ENCODE measurements around the gene CNTNAP2.

CNTNAP2 gene

GRCh38 chr7:147265528-147265927, 1148.9 kb downstream of the CNTNAP2 start:
- Histone ChIP-seq H3K4me3 (ENCODE audit: insufficient read depth, low read length, poor library complexity, severe bottlenecking) (no peak overlapping the region), H4K20me1 (ENCODE audit: low read depth, low read length) (no peaks in the 10 kb centered on the region), H3K36me3 (ENCODE audit: low read length) (no peaks in the 10 kb centered on the region), H3K4me2 (ENCODE audit: low read depth, low read length, poor library complexity, severe bottlenecking) (no peak overlapping the region), H3K9ac (ENCODE audit: low read length) (no peak overlapping the region), H2AFZ (ENCODE audit: low read depth, low read length, severe bottlenecking) (no peak overlapping the region), H3K9me2 (replicated peaks; ENCODE audit: insufficient read depth, low read length) (no peaks in the 10 kb centered on the region), H3F3A (ENCODE audit: insufficient read depth) (no peaks in the 10 kb centered on the region), H3K27ac (ENCODE audit: low read depth, low read length) (no peak overlapping the region), H3K9me3 (ENCODE audit: insufficient read depth, low read length) (no peaks in the 10 kb centered on the region), H3K79me2 (ENCODE audit: insufficient read depth, low read length) (no peaks in the 10 kb centered on the region), H3K27me3 (ENCODE audit: low read length) (no peaks in the 10 kb centered on the region)
- no peak for TF ChIP-seq EZH2phosphoT487 (conservative IDR thresholded peaks at IDR 0.05; ENCODE audit: low read length)
- TF ChIP-seq CTCF (IDR thresholded peaks at IDR 0.05; ENCODE audit: insufficient read depth, low read length, poor library complexity, severe bottlenecking), result no peak

- H3K27ac ChIP-seq (ENCODE audit: low read depth, low read length), result no peak overlapping the region
- H3K9ac ChIP-seq (ENCODE audit: low read length), result no peak overlapping the region
- H3K4me3 ChIP-seq (ENCODE audit: insufficient read depth, low read length, poor library complexity, severe bottlenecking), result no peak overlapping the region
- no peaks in the 10 kb centered on the region for H3K79me2 ChIP-seq (ENCODE audit: insufficient read depth, low read length)
- no peak overlapping the region for H3K4me2 ChIP-seq (ENCODE audit: low read depth, low read length, poor library complexity, severe bottlenecking)
- no peaks in the 10 kb centered on the region for H4K20me1 ChIP-seq (ENCODE audit: low read depth, low read length)
- H3K9me3 ChIP-seq (ENCODE audit: insufficient read depth, low read length), result 0 out of 2 replicates have a peak, but pooled peaks cover 7% of the 10 kb centered on the region
- no peaks in the 10 kb centered on the region for H3K36me3 ChIP-seq (ENCODE audit: low read length)
- H3K27me3 ChIP-seq (ENCODE audit: low read length), result no peaks in the 10 kb centered on the region
- no peaks in the 10 kb centered on the region for H3K9me2 ChIP-seq (replicated peaks; ENCODE audit: insufficient read depth, low read length)
- TF ChIP-seq EZH2phosphoT487 (conservative IDR thresholded peaks at IDR 0.05; ENCODE audit: low read length) (no peak), CTCF (IDR thresholded peaks at IDR 0.05; ENCODE audit: insufficient read depth, low read length, poor library complexity, severe bottlenecking) (no peak)
- no peaks in the 10 kb centered on the region for H3F3A ChIP-seq (ENCODE audit: insufficient read depth)
- no peak overlapping the region for H2AFZ ChIP-seq (ENCODE audit: low read depth, low read length, severe bottlenecking)
Measured at GRCh38 chr7:147276106-147276505, 1159.5 kb downstream of the CNTNAP2 start.

DNA sequence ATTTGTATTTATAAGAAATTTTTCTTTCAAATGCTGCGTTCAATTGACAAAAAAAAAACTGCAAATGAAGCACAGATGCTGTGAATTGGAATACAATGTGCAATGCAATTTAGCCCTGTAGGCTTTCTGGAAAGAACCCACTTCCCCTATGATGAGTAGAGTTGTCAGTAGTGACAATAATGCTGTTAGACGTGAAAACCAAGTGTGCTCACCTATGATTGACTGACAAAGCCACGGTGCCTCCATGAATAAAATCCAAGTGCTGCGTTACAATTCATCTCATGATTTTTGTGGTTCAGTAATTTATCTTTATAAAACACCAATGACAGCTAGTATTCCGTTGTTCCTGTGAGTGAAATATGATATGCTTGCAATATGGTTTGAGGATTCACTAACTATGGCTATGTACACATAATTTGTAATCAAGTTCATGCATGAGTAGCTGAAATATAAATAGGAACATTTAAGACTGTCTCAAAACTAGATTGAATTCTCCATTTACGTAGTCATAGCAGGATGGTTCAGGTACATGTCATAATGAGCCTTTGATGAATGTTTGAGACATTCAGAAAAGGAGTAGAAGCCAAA, 1160.3 kb downstream of the CNTNAP2 start:
- Histone ChIP-seq H3F3A (ENCODE audit: insufficient read depth) (no peaks in the 10 kb centered on the region), H3K27ac (ENCODE audit: low read depth, low read length) (no peak overlapping the region), H3K27me3 (ENCODE audit: low read length) (no peaks in the 10 kb centered on the region), H3K4me3 (ENCODE audit: insufficient read depth, low read length, poor library complexity, severe bottlenecking) (no peak overlapping the region), H3K9me3 (ENCODE audit: insufficient read depth, low read length) (0 out of 2 replicates have a peak, but pooled peaks cover 7% of the 10 kb centered on the region), H3K79me2 (ENCODE audit: insufficient read depth, low read length) (no peaks in the 10 kb centered on the region), H3K9me2 (replicated peaks; ENCODE audit: insufficient read depth, low read length) (no peaks in the 10 kb centered on the region), H2AFZ (ENCODE audit: low read depth, low read length, severe bottlenecking) (no peak overlapping the region), H3K9ac (ENCODE audit: low read length) (no peak overlapping the region), H4K20me1 (ENCODE audit: low read depth, low read length) (no peaks in the 10 kb centered on the region), H3K36me3 (ENCODE audit: low read length) (no peaks in the 10 kb centered on the region), H3K4me2 (ENCODE audit: low read depth, low read length, poor library complexity, severe bottlenecking) (no peak overlapping the region)
- TF ChIP-seq EZH2phosphoT487 (conservative IDR thresholded peaks at IDR 0.05; ENCODE audit: low read length), result no peak
- TF ChIP-seq CTCF (IDR thresholded peaks at IDR 0.05; ENCODE audit: insufficient read depth, low read length, poor library complexity, severe bottlenecking), result no peak
